ENCODE measurements around the gene OLR1.

- TF ChIP-seq TARDBP (IDR thresholded peaks at IDR 0.05): no peak
- TF ChIP-seq FOXM1 (IDR thresholded peaks at IDR 0.05; ENCODE audit: borderline replicate concordance): no peak
- no peak for TF ChIP-seq SUZ12 (IDR thresholded peaks at IDR 0.05)
- TF ChIP-seq SP1 (IDR thresholded peaks at IDR 0.05): no peak
- no peak for TF ChIP-seq HDGF (IDR thresholded peaks at IDR 0.05; ENCODE audit: borderline replicate concordance)
- no peak for TF ChIP-seq ELF4 (IDR thresholded peaks at IDR 0.05)
- TF ChIP-seq NFRKB (IDR thresholded peaks at IDR 0.05): no peak
- TF ChIP-seq ZNF384 (IDR thresholded peaks at IDR 0.05): no peak
- no peak for TF ChIP-seq FOXK2 (IDR thresholded peaks at IDR 0.05)
- 0 out of 2 replicates have a peak, but pooled peaks have one; percentile 21 for TF ChIP-seq L3MBTL2 (conservative IDR thresholded peaks at IDR 0.05)
- TF ChIP-seq, protein P1, sequence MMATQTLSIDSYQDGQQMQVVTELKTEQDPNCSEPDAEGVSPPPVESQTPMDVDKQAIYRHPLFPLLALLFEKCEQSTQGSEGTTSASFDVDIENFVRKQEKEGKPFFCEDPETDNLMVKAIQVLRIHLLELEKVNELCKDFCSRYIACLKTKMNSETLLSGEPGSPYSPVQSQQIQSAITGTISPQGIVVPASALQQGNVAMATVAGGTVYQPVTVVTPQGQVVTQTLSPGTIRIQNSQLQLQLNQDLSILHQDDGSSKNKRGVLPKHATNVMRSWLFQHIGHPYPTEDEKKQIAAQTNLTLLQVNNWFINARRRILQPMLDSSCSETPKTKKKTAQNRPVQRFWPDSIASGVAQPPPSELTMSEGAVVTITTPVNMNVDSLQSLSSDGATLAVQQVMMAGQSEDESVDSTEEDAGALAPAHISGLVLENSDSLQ (IDR thresholded peaks at IDR 0.05): no peak
- no peak for TF ChIP-seq ARNT (IDR thresholded peaks at IDR 0.05)
- TF ChIP-seq BHLHE40 (IDR thresholded peaks at IDR 0.05; ENCODE audit: borderline replicate concordance): no peak
- TF ChIP-seq CTBP1 (IDR thresholded peaks at IDR 0.05; ENCODE audit: borderline replicate concordance): no peak
Observed at GRCh38 chr12:10213168-10214135, 41.5 kb upstream of the OLR1 start.

Measured in HEK293T (cell line).